ENCODE data around the gene SNTG2. TPM values are rescaled to one million over a fixed set of nuclear protein-coding genes. Genes with fewer than 3 reads are reported as not detected.

SNTG2 gene
- total and polyA plus RNA-seq, 2 donors (not counting 3 experiments of a cell fraction or from before 2014, with no cell fraction given) = not detected

- Histone ChIP-seq H3K4me3 (replicated peaks in 1 of 3; ENCODE audit: insufficient read depth in 1 of 3, low read depth in 1 of 3, low read length in 3 of 3) (no peak overlapping the region), H3K27ac (ENCODE audit: insufficient read depth, low read depth, low read length) (no peak overlapping the region), H3K9ac (replicated peaks; ENCODE audit: extremely low read depth, insufficient read depth, low read length) (no peak overlapping the region), H3K27me3 (ENCODE audit: control insufficient read depth in 2 of 2, insufficient read depth in 2 of 2, low read length in 2 of 2) (no peaks in the 10 kb centered on the region), H3K36me3 (ENCODE audit: control insufficient read depth in 2 of 2, extremely low read depth in 1 of 2, insufficient read depth in 2 of 2, low read length in 2 of 2) (no peaks in the 10 kb centered on the region), H3K79me2 (ENCODE audit: control insufficient read depth, insufficient read depth, low read length) (no peaks in the 10 kb centered on the region), H3K9me3 (replicated peaks; ENCODE audit: control insufficient read depth, insufficient read depth, low read length) (peaks cover 8% of the 10 kb centered on the region), H3K9me1 (replicated peaks; ENCODE audit: control insufficient read depth, extremely low read depth, insufficient read depth, low read length) (no peaks in the 10 kb centered on the region), H3K4me1 (ENCODE audit: control insufficient read depth, extremely low read depth, insufficient read depth, low read length) (no peaks in the 10 kb centered on the region), H3K4me2 (ENCODE audit: insufficient read depth, low read length) (no peak overlapping the region), H4K20me1 (replicated peaks; ENCODE audit: control insufficient read depth, extremely low read depth, insufficient read depth, low read length) (no peaks in the 10 kb centered on the region), H2AFZ (ENCODE audit: low read depth, low read length) (no peak overlapping the region)
- ChIA-PET CTCF (no interaction called here), POLR2A (no interaction called here)
- no TSS peak for BruUV-seq (replicated peaks)
- intact Hi-C loops (cut with micrococcal nuclease) = no loop called here
- DNase-seq (ENCODE audit: low read depth, low spot score) (no peak), FAIRE-seq (no peak)
- dilution Hi-C loops (cut with MboI; ENCODE audit: extremely low pct_ligation_motif_present, low sequenced_read_pairs) = no loop called here
- TF ChIP-seq JUN (IDR thresholded peaks at IDR 0.05; ENCODE audit: borderline replicate concordance, insufficient read depth, insufficient read length, low read depth) = no peak
- no peak for TF ChIP-seq POLR2AphosphoS5 (IDR thresholded peaks at IDR 0.05; ENCODE audit: insufficient read depth, low read depth, low read length)
- no peak for TF ChIP-seq EZH2 (IDR thresholded peaks at IDR 0.05; ENCODE audit: borderline replicate concordance, low read depth, low read length, severe bottlenecking)
- no peak for TF ChIP-seq MYC (IDR thresholded peaks at IDR 0.05; ENCODE audit: low read depth, low read length)
- TF ChIP-seq POLR2A (IDR thresholded peaks at IDR 0.05; ENCODE audit: low read depth, low read length) = no peak
- no peak for TF ChIP-seq CTCF (IDR thresholded peaks at IDR 0.05; ENCODE audit: extremely low read depth in 1 of 2, insufficient read depth in 1 of 2, low read depth in 1 of 2, low read length in 2 of 2)
- TF ChIP-seq MAX (IDR thresholded peaks at IDR 0.05; ENCODE audit: insufficient read depth, insufficient read length) = no peak
- TF ChIP-seq GATA2 (IDR thresholded peaks at IDR 0.05; ENCODE audit: insufficient read depth, insufficient read length, low read depth, low read length) = no peak
- TF ChIP-seq FOS (IDR thresholded peaks at IDR 0.05; ENCODE audit: borderline replicate concordance, insufficient read depth, low read length) = no peak
Measured at GRCh38 chr2:920573-920972, 30.1 kb upstream of the SNTG2 start.
